CD4-positive, alpha-beta T cell (primary cell): ENCODE measurements around the gene AGRN. TPM values are rescaled to one million over a fixed set of nuclear protein-coding genes. Genes with fewer than 3 reads are reported as not detected.

Experiments used
- ATAC-seq: fragments of 200-7000 bp; cut with Tn5 transposase; one replicate; pipeline ENCODE4 v1.10.0; 2022; ENCODE audit warnings: mild to moderate bottlenecking; ENCODE audit not compliant: poor library complexity
- CTCF ChIA-PET: fragments of 350-600 bp; sonication (Branson Sonifier 250); formaldehyde crosslinking; loops from one replicate; lab custom pipeline; 2021; ENCODE audit warnings: antibody characterized with exemption, inconsistent platforms; lab: Charles Lee
- POLR2A ChIA-PET: fragments of 350-600 bp; sonication (Branson Sonifier 250); formaldehyde crosslinking; loops from one replicate; lab custom pipeline; 2021; ENCODE audit warnings: antibody characterized with exemption, inconsistent platforms; lab: Charles Lee
- DNase-seq, 14 experiments: peaks; one replicate each; pipeline ENCODE4 v3.0.0-alpha.2; 2013 to 2020; ENCODE audit warnings: mixed read lengths in 2 of 14
- H3K27ac ChIP-seq, 2 donors: one replicate each; pipeline versions ENCODE4 v1.5.1 to v1.7.0; 2013; ENCODE audit warnings: low read length in 2 of 2, low read depth in 1 of 2, mild to moderate bottlenecking in 1 of 2
- H3K27me3 ChIP-seq, 2 experiments: 1 replicate in 1 of 2; 2 replicates in 1 of 2; pipeline versions ENCODE4 v1.6.1 to v1.7.0; 2013; ENCODE audit warnings: low read length in 2 of 2, control low read depth in 1 of 2, mild to moderate bottlenecking in 1 of 2, moderate library complexity in 1 of 2; ENCODE audit not compliant: insufficient read depth in 2 of 2, control insufficient read depth in 1 of 2
- H3K36me3 ChIP-seq: one replicate; pipeline ENCODE4 v1.6.1; 2013; ENCODE audit warnings: low read length, control low read depth; ENCODE audit not compliant: insufficient read depth
- H3K4me1 ChIP-seq: one replicate; pipeline ENCODE4 v1.6.1; 2013; ENCODE audit warnings: low read length, control low read depth; ENCODE audit not compliant: insufficient read depth
- H3K4me3 ChIP-seq: one replicate; pipeline ENCODE4 v1.5.1; 2013; ENCODE audit warnings: mild to moderate bottlenecking, low read length, moderate library complexity
- H3K9me3 ChIP-seq, 2 experiments: 1 replicate in 1 of 2; 2 replicates in 1 of 2; pipeline versions ENCODE4 v1.6.1 to v1.7.0; 2013; ENCODE audit warnings: low read length in 2 of 2, mild to moderate bottlenecking in 2 of 2, control low read depth in 1 of 2, moderate library complexity in 1 of 2; ENCODE audit not compliant: control insufficient read depth in 1 of 2, insufficient read depth in 1 of 2
- H3K27ac Mint-ChIP-seq: one replicate; pipeline ENCODE4 v1.8.0; 2020; ENCODE audit warnings: mixed read lengths
- H3K27me3 Mint-ChIP-seq: one replicate; pipeline ENCODE4 v1.8.0; 2021; ENCODE audit warnings: mixed read lengths
- H3K36me3 Mint-ChIP-seq: one replicate; pipeline ENCODE4 v1.8.0; 2021; ENCODE audit warnings: low read depth, mixed read lengths
- H3K4me1 Mint-ChIP-seq: one replicate; pipeline ENCODE4 v1.8.0; 2021; ENCODE audit warnings: low read depth, mixed read lengths
- H3K4me3 Mint-ChIP-seq: one replicate; pipeline ENCODE4 v1.8.0; 2020; ENCODE audit warnings: mild to moderate bottlenecking, mixed read lengths
- H3K9me3 Mint-ChIP-seq: one replicate; pipeline ENCODE4 v1.8.0; 2020; ENCODE audit warnings: mixed read lengths
- intact Hi-C, 2 experiments: fragments of 100-400 bp; cut with DNase I in 1 of 2; cut with micrococcal nuclease in 1 of 2; formaldehyde crosslinking; loops; one replicate each; pipeline versions ENCODE4 v1.15.1 to v1.9.0; 2023 to 2025; cut with DNase I, micrococcal nuclease
- total RNA-seq, 174 experiments: library from RNA in 2 of 174; stranded (reverse) in 2 of 174; gene quantifications; one replicate each; pipeline ENCODE4 v1.2.3 and lab custom pipeline; 2021 to 2026
- TF ChIP-seq, protein P1 (sequence below): fragments of 200-600 bp; IDR thresholded peaks from one replicate; pipeline ENCODE4 v1.8.0; 2022; ENCODE audit warnings: antibody characterized with exemption, mild to moderate bottlenecking

AGRN gene
- total RNA-seq, 2 experiments from 2014 or later: 1.5 to 2.0 TPM

DNA sequence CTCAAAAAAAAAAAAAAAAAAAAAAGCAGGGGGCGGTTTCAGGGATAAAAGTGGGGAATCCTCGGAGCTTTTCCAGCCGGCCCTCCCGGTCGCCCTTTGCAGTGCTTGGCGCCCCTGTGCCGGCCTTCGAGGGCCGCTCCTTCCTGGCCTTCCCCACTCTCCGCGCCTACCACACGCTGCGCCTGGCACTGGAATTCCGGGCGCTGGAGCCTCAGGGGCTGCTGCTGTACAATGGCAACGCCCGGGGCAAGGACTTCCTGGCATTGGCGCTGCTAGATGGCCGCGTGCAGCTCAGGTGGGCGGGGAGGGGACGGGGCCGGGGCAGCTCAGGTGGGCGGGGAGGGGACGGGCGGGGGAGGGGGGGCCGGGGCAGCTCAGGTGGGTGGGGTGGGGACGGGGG lies 28.8 kb downstream of the AGRN start:
- Histone ChIP-seq H3K9me3 (peaks cover 0 to 15% of the 10 kb centered on the region in 2 experiments), H3K4me3 (no peak overlapping the region), H3K27ac (no peak overlapping the region), H3K27me3 (no peaks in the 10 kb centered on the region), H3K4me1 (no peaks in the 10 kb centered on the region), H3K36me3 (no peaks in the 10 kb centered on the region)
- ATAC-seq (no peak), DNase-seq (no peak)
- POLR2A ChIA-PET: no interaction called here
- Mint-ChIP-seq H3K27me3 (peaks cover 7% of the 10 kb centered on the region), H3K4me3 (no peak overlapping the region), H3K4me1 (no peaks in the 10 kb centered on the region), H3K27ac (no peak overlapping the region), H3K9me3 (no peaks in the 10 kb centered on the region), H3K36me3 (no peaks in the 10 kb centered on the region)
- intact Hi-C loops: no loop called here
- CTCF ChIA-PET: no interaction called here
- TF ChIP-seq, protein P1, sequence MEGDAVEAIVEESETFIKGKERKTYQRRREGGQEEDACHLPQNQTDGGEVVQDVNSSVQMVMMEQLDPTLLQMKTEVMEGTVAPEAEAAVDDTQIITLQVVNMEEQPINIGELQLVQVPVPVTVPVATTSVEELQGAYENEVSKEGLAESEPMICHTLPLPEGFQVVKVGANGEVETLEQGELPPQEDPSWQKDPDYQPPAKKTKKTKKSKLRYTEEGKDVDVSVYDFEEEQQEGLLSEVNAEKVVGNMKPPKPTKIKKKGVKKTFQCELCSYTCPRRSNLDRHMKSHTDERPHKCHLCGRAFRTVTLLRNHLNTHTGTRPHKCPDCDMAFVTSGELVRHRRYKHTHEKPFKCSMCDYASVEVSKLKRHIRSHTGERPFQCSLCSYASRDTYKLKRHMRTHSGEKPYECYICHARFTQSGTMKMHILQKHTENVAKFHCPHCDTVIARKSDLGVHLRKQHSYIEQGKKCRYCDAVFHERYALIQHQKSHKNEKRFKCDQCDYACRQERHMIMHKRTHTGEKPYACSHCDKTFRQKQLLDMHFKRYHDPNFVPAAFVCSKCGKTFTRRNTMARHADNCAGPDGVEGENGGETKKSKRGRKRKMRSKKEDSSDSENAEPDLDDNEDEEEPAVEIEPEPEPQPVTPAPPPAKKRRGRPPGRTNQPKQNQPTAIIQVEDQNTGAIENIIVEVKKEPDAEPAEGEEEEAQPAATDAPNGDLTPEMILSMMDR: no peak

DNA sequence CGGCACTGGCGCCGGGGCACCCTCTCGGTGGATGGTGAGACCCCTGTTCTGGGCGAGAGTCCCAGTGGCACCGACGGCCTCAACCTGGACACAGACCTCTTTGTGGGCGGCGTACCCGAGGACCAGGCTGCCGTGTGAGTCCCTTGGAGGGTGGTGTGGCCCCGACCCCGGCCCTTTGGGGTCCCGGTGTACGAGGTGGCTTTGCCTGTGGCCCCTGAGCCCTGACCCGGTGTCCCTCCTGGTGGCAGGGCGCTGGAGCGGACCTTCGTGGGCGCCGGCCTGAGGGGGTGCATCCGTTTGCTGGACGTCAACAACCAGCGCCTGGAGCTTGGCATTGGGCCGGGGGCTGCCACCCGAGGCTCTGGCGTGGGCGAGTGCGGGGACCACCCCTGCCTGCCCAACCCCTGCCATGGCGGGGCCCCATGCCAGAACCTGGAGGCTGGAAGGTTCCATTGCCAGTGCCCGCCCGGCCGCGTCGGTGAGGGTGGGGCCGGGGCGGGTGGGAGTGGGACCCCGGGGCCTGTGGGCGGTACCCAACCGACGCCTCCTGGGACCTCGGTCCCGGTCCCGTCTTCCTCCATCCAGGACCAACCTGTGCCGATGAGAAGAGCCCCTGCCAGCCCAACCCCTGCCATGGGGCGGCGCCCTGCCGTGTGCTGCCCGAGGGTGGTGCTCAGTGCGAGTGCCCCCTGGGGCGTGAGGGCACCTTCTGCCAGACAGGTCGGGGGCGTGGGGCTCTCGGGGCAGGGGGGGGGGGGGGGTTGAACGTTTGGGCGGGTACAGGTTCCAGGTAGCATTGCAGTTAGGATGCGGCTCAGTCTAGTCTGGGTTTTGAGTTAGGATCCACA lies 29.6 kb downstream of the AGRN start:
- peaks cover 0 to 7% of the 10 kb centered on the region in 2 experiments for H3K9me3 ChIP-seq
- H3K4me3 ChIP-seq: no peak overlapping the region
- Mint-ChIP-seq H3K9me3 (no peaks in the 10 kb centered on the region), H3K27ac (no peak overlapping the region), H3K4me1 (no peaks in the 10 kb centered on the region), H3K4me3 (no peak overlapping the region), H3K27me3 (peaks cover 7% of the 10 kb centered on the region), H3K36me3 (no peaks in the 10 kb centered on the region)
- H3K4me1 ChIP-seq: no peaks in the 10 kb centered on the region
- intact Hi-C loops: no loop called here
- DNase-seq: no peak
- TF ChIP-seq, protein P1: no peak
- H3K27ac ChIP-seq: no peak overlapping the region
- H3K27me3 ChIP-seq: no peaks in the 10 kb centered on the region
- H3K36me3 ChIP-seq: no peaks in the 10 kb centered on the region
- no peak for ATAC-seq
- POLR2A ChIA-PET: no interaction called here
- CTCF ChIA-PET: no interaction called here

DNA sequence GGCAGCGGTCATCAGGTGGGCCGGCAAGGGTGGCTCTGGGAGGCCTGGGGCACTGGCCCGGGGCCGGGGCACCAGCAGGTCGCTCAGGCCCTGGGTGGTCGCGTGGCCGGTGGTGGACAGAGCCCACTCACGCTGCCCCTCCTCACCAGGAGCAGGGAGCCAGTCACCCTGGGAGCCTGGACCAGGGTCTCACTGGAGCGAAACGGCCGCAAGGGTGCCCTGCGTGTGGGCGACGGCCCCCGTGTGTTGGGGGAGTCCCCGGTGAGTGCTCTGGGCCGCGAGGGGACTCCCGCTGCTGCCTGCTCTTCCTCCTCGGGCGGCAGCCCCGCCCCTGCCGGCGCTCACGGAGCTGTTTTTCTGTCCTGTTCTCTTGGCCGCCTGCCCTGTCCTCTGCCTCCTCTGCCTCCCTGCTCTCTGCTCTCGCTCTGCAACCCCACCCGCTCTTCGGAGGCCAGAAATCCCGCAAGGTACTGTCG lies 30.7 kb downstream of the AGRN start:
- H3K4me1 ChIP-seq: no peaks in the 10 kb centered on the region
- Mint-ChIP-seq H3K27ac (no peak overlapping the region), H3K36me3 (no peaks in the 10 kb centered on the region), H3K4me1 (no peaks in the 10 kb centered on the region), H3K27me3 (peaks cover 7% of the 10 kb centered on the region), H3K9me3 (no peaks in the 10 kb centered on the region), H3K4me3 (no peak overlapping the region)
- no peak overlapping the region for H3K4me3 ChIP-seq
- H3K27me3 ChIP-seq: no peaks in the 10 kb centered on the region
- no peaks in the 10 kb centered on the region for H3K36me3 ChIP-seq
- TF ChIP-seq, protein P1: no peak
- no peak for ATAC-seq
- no peak overlapping the region for H3K27ac ChIP-seq
- no peak for DNase-seq
- intact Hi-C loops: no loop called here
- ChIA-PET CTCF (no interaction called here), POLR2A (no interaction called here)
- H3K9me3 ChIP-seq: peaks cover 0 to 4% of the 10 kb centered on the region in 2 experiments
